OCI-LY7 (cell line): ENCODE measurements around the gene PDE9A.

ENCODE experiments used
- EZH2phosphoT487 ChIP-seq: fragments of 200-600 bp; sonication (generic); IDR thresholded peaks from 2 replicates; pipeline ENCODE4 v1.6.1; 2018; ENCODE audit warnings: low read depth, borderline replicate concordance, mild to moderate bottlenecking, mixed run types, antibody characterized with exemption, low read length, moderate library complexity, mixed read lengths
- TF ChIP-seq, protein P1 (sequence below): fragments of 200-600 bp; sonication (generic); conservative IDR thresholded peaks from 2 replicates; pipeline ENCODE4 v1.5.1; 2014; ENCODE audit warnings: mild to moderate bottlenecking, antibody characterized with exemption, low read length, moderate library complexity, mixed read lengths

DNA sequence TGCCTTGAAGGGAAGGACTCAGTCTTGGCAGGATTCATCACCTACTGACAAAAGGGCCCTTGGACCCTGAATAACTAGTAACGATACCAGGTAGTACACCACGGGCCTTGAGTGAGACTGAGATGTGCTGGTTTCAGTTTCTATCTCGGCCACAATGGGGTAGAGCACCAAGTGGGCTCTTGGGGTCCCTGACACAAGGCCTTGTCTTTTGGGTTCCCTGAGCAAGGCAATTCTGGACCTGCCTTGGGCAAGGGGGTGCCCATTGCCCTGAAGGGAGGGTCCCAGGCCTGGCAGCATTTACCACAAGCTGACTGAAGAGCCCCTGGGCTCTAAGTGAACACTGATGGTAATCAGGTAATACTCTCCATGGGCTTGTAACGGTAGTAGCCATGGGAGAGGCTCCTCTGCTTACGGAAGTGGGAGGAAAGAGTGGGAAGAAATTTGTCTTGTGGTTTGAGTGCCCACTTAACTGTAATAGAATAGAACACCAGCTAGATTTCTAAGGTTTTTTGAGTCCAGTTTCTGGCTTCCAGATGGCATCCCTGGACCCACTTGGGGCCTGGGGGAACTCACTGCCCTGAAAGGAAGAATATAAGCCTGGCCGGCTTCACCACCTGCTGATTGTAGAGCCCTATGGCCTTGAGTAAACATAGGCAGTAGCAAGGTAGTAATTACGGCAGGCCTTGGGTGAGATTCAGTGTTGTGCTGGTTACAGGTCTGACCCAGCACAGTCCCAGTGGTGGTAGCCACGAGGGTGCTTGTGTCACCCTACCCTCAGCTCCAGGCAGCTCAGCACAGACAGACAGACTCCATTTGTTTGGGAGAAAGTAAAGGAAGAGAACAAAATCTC lies 167.4 kb downstream of the PDE9A start:
- TF ChIP-seq, protein P1, sequence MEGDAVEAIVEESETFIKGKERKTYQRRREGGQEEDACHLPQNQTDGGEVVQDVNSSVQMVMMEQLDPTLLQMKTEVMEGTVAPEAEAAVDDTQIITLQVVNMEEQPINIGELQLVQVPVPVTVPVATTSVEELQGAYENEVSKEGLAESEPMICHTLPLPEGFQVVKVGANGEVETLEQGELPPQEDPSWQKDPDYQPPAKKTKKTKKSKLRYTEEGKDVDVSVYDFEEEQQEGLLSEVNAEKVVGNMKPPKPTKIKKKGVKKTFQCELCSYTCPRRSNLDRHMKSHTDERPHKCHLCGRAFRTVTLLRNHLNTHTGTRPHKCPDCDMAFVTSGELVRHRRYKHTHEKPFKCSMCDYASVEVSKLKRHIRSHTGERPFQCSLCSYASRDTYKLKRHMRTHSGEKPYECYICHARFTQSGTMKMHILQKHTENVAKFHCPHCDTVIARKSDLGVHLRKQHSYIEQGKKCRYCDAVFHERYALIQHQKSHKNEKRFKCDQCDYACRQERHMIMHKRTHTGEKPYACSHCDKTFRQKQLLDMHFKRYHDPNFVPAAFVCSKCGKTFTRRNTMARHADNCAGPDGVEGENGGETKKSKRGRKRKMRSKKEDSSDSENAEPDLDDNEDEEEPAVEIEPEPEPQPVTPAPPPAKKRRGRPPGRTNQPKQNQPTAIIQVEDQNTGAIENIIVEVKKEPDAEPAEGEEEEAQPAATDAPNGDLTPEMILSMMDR, result no peak
- no peak for TF ChIP-seq EZH2phosphoT487
